Activated T-cell treated with anti-CD3 and anti-CD28 coated beads for 1 hour (primary cell): ENCODE measurements around the gene GRWD1.
A peak's percentile ranks its signal among the peaks of the same experiment; 100 is the strongest.

Experiments used
- DNase-seq: peaks from one replicate; pipeline ENCODE4 v3.0.0-alpha.2; 2020; ENCODE audit warnings: low read depth

The GRWD1 gene

GRCh38 chr19:48456864-48457263 lies 11.1 kb downstream of the GRWD1 start:
- no peak for DNase-seq

DNA sequence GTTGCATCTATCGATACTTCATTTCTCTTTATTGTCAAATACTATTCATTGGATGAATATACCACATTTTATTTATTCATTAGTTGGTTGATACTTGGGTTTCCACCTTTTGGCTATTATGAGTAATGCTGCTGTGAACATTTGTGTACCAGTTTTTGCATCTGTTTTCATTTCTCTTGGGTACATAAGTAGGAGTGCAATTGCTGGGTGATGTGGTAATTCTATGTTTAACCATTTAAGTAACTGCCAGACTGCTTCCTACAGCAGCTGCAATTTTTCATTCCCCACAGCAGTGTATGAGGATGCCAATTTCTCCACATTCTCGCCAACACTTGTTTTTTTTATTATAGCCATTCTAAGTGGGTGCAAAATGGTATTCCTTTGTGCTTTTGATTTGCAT lies 12.2 kb downstream of the GRWD1 start:
- DNase-seq, result no peak

DNA sequence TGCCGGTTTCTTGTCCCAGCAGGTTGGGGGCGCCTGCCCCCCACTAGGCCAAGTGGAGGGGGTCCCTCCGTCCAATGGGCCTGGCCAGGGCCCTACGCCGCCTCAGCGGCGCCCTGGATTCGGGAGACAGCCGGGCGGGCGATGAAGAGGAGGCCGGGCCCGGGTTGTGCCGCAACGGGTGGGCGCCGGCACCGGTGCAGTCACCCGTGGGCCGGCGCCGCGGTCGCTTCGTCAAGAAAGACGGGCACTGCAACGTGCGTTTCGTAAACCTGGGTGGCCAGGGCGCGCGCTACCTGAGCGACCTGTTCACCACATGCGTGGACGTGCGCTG lies 15.8 kb downstream of the GRWD1 start:
- no peak for DNase-seq

DNA sequence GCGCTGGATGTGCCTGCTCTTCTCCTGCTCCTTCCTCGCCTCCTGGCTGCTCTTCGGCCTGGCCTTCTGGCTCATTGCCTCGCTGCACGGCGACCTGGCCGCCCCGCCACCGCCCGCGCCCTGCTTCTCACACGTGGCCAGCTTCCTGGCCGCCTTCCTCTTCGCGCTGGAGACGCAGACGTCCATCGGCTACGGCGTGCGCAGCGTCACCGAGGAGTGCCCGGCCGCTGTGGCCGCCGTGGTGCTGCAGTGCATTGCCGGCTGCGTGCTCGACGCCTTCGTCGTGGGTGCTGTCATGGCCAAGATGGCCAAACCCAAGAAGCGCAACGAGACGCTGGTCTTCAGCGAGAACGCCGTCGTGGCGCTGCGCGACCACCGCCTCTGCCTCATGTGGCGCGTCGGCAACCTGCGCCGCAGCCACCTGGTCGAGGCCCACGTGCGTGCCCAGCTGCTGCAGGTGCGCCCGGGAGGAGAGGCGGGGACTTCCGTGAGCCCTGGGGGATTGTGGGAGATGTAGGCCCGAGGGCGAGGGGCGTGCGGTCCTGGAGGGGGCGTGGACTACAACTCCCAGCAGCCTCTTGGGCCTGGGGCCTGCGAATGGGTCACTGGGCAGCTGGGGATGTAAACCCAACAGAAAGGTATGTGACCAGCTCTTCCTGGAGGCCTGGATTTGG lies 16.3 kb downstream of the GRWD1 start:
- no peak for DNase-seq

DNA sequence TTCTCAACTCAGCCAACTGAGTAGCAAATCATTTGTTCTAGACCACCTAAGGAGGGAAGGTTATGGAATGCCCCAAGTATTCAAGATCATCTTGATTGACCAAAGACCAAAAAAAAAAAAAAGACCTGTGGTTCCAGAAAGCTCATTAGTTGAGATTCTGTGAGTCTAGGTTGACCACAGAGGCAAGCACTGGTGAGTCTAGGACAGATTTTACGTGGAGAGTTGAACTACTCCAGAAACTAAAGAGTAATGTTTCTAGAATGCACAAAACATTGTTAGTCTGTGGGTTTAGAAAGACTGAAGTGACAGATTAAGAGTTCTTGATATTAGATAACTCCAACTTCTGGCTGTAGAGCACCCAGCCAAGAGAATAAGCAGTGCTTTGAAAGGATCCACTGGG lies 19.4 kb downstream of the GRWD1 start:
- DNase-seq, result no peak

DNA sequence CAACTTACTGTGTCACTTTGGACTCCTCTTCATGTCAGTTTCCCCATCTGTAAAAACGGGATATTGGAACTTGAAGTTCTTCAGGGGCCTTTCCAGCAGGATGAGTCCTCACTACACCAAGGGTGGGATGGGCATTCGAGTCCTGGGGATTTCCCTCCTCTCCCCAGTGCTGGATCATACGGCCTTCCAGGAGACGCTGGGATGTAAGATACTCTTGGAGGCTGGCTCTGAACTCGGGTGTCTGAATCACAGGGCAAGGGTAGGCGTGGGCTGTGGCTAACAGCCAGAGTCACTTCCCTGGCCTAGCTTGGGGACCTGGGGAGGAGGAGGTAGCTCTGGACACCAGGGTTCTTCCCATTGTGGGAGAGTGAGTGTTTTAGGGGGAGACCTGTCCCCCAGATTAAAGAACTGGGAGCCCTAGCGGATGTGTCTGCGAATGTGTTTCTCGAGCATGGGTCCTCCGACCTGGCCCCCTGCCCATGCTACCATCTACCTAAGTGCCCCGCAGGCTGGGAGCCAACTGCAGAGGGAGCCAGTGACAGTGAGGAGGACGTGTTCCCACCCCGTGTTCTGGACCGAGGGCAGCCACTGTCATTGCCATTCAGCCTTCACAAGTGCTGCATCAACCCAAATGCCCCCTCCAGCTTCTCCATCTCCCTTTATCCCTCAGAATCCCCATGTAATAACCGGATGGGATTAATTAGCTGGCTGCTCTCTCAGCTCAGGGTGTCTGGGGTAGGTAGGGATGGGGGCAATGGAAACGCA lies 21.0 kb downstream of the GRWD1 start:
- no peak for DNase-seq

GRCh38 chr19:48468772-48469288 lies 23.0 kb downstream of the GRWD1 start:
- peak; percentile 97 for DNase-seq

- DNase-seq, result peak; percentile 44
These were observed 23.6 kb downstream of the GRWD1 start, which contains the start of gene CYTH2 for GRCh38 chr19:48469289-48469881. TSS of gene CYTH2 (plus strand) at chr19:48469369. CDS start at chr19:48469508, 139 bp downstream.

DNA sequence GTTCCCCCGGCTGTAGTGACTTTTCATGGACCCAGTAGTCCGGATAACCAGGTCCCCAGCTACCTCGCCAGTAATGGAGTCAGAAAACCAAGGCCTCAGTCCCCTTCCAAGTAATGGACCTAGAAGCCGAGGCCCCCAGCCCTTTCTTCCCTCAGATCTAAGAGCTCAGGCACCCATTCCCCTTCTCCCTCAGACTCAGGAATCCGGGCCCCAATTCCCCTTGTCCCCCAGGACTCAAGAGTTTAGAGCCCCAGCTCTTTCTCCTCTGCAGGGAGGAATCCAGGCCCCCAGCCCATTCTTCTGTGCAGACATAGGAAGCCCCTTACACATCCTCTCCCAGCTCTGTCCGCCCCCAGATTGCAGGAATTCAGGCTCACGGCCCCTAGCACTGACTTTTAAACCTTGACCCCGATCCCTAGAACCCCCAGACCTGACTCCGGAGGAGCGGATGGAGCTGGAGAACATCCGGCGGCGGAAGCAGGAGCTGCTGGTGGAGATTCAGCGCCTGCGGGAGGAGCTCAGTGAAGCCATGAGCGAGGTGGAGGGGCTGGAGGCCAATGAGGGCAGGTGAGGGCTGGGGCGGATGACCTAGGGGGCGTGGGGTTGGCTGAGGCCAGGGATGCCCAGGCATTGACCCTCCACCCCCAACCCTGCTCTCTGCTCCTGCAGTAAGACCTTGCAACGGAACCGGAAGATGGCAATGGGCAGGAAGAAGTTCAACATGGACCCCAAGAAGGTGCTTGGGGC lies 24.3 kb downstream of the GRWD1 start:
- DNase-seq, result no peak

DNA sequence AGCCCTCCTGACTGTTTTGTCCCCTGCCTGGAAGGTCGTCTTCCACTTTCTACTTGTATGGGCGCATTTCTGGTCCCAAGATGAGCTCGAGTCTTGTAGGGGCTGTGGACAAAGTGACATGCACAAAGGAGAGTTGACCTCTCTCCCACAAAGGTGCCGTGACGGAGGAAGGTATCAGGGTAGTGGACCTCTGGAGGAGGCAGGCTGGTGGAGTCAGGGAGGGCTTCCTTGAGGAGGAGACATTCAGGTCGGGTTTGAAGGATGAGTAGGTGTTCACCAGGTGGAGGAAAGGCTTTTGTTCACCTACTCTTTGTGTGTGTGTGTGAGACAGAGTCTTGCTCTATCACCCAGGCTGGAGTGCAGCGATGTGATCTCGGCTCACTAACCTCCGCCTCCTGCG lies 25.1 kb downstream of the GRWD1 start:
- no peak for DNase-seq

DNA sequence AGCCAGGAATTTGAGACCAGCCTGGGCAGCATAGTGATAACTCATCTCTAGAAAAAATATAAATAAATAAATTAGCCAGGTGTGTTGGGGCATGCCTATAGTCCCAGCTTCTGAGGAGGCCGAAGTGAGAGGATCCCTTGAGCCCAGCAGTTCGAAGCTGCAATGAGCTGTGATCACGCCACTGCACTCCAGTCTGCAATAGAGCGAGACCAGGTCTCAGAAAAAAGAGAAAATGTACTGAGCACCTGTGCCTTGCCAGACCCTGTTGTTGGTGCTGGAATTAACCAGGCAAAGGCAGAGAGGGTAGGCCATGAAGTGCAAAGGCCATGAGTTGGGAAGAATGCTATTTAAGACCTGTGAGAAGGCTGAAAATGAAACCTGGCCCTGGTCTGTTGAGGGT lies 26.1 kb downstream of the GRWD1 start:
- DNase-seq, result no peak

DNA sequence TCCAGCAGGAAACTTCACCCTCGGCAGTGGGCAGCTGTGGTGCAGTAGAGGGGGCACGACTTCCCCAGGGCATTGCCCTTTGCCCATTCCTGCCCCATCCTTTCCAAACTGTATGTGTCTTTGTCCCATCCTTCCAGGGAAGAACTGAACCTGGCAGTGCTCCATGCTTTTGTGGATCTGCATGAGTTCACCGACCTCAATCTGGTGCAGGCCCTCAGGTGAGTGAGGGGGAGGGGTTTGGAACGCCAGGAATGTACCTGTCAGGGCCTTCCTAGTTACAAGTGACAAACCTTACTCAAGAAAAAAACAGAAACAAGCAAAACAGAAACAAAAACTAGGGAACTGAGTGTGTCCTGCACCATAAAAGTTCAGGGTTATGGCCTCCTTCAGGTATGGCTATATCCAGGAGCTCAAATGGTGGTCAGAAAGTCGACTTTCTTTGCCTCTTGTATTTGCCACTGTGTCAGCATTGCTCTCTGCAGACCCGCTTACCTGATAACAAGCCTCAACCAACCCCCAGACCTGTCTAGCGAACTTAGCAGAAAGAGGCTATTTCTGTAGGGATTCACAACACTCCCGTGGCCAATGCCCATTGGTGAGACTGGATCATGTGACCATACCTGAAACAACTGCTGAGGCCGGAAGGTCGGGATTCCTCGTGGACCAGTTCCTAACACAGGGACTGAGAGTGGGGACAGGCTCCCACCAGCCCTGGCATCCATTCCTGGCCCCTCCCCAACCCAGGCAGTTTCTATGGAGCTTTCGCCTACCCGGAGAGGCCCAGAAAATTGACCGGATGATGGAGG lies 27.6 kb downstream of the GRWD1 start:
- DNase-seq, result no peak

- no peak for DNase-seq
These were observed 28.4 kb downstream of the GRWD1 start for GRCh38 chr19:48474084-48474592.

DNA sequence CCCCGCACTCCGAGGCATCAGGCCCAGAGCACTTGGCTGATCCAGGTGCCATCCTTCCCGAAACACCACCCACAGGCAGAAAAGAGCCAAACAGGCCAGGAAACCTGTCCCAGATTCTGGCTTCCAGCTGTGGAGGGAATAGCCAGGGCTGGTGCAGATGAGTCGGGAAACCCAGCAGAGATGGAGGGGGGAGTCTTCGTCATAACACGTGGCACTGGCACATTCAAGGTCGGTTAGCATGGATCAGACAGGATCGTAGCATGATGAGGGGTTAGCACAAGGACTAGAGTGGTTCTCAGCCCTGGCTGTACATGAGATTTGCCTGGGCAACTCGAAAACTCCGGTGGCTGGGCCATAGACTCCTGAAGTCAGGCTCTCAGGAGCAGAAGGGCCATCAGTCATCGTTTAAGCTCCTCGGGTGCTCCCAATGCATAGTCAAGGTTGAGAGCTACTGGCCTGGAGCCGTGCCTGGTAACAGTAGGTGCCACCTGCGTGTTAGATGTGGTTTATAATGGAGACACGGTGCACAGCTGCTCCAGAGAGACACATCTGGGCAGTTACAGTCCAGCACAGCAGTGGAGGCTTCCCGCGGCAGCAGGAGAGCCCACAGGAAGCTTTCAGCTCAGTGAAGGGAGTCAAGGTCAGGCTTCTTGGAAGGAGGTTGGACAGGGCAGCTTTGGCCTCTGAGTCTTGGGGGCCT lies 29.7 kb downstream of the GRWD1 start:
- DNase-seq, result no peak

- DNase-seq, result no peak
These were observed 30.4 kb downstream of the GRWD1 start for GRCh38 chr19:48476176-48476575.

- DNase-seq, result no peak
These were observed 31.4 kb downstream of the GRWD1 start for GRCh38 chr19:48477067-48477685.

DNA sequence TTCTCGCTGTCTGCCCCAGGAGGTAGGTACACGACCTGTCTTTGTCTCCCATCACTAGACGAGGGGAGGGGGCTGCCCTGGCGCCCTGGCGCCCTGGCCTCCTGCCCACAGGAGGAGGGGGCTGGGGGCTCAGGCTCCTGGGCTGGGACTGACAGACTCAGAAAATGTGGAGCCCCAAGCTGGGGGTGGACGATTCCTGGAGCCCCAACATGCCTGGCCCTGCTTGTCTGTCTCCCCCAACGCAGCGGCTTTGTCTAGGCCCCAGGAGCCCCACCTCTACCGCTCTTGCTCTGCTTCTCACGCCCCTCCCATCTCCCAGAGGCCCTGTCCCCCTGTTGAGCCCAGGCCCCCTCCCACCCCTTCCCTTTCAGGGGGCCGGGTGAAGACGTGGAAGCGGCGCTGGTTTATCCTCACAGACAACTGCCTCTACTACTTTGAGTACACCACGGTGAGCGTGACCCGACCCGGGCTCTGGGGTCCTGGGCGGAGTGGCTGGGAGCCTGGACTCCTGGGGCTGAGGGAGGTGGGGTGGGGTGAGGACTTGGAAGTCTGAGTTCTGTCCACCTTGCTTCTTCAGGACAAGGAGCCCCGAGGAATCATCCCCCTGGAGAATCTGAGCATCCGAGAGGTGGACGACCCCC lies 32.0 kb downstream of the GRWD1 start:
- no peak for DNase-seq

- DNase-seq, result no peak
These were observed 32.8 kb downstream of the GRWD1 start for GRCh38 chr19:48478339-48479256.

- no peak for DNase-seq
These were observed 33.9 kb downstream of the GRWD1 start for GRCh38 chr19:48479686-48480085.
